Stromal cell of bone marrow (primary cell): ENCODE measurements around the gene RASSF1.
"Not testable (repeated sequence)": the region's sequence is repeated elsewhere in the genome, so short reads cannot be mapped to it uniquely, and the experiment has no call there.

Experiments used
- DNase-seq: peaks from one replicate; pipeline ENCODE4 v3.0.0-alpha.2; 2012; ENCODE audit warnings: low read depth

RASSF1 gene

DNA sequence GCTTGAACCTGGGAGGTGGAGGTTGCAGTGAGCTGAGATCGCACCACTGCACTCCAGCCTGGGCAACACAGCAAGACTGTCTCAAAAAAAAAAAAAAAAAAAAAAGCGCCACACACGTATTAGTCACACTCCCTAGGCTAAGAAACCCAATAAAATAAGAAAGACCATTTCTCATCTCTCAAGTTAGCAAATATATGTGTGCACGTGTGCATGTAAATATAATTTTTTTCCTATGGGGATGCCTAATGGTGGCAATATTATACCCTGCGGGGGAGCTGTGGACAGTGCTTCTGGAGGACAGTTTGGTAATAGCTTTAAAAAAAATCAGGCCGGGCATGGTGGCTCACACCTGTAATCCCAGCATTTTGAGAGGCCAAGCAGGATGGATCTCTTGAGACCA, 56.5 kb downstream of the RASSF1 start:
- DNase-seq, result not testable (repeated sequence)
